ENCODE data around the gene ANKRD45. TPM values are rescaled to one million over a fixed set of nuclear protein-coding genes. Genes with fewer than 3 reads are reported as not detected.
"Not testable (repeated sequence)": the region's sequence is repeated elsewhere in the genome, so short reads cannot be mapped to it uniquely, and the experiment has no call there.

ANKRD45 gene
- total and polyA plus RNA-seq, 2 experiments from 2014 or later = 0.16 TPM; not detected in 1

- H3K9me3 ChIP-seq (ENCODE audit: low read depth) = no peaks in the 10 kb centered on the region
- no peaks in the 10 kb centered on the region for H4K20me1 ChIP-seq (ENCODE audit: insufficient read depth)
- no peak for DNase-seq
- no peaks in the 10 kb centered on the region for H3K4me1 ChIP-seq (ENCODE audit: insufficient read depth)
- no peak overlapping the region for H3K4me2 ChIP-seq (ENCODE audit: unreplicated experiment)
- H3K9me2 ChIP-seq (ENCODE audit: insufficient read depth) = no peaks in the 10 kb centered on the region
- H3F3A ChIP-seq (ENCODE audit: insufficient read depth) = no peaks in the 10 kb centered on the region
- in situ Hi-C loops (cut with MboI) = no loop called here
- H3K79me2 ChIP-seq (ENCODE audit: insufficient read depth) = no peaks in the 10 kb centered on the region
- no peaks in the 10 kb centered on the region for H3K36me3 ChIP-seq (ENCODE audit: low read depth)
- TF ChIP-seq EZH2 (IDR thresholded peaks at IDR 0.05; ENCODE audit: insufficient read depth, poor library complexity, severe bottlenecking) (no peak), EZH2phosphoT487 (IDR thresholded peaks at IDR 0.05; ENCODE audit: insufficient read depth, low read depth) (no peak)
- no peak overlapping the region for H3K9ac ChIP-seq
- no peaks in the 10 kb centered on the region for H3K27me3 ChIP-seq (replicated peaks; ENCODE audit: insufficient read depth)
- no peak overlapping the region for H3K4me3 ChIP-seq
- no peak overlapping the region for H2AFZ ChIP-seq
- H3K27ac ChIP-seq = no peak overlapping the region
Observed at GRCh38 chr1:173627269-173627668, 42.4 kb downstream of the ANKRD45 start.

DNA sequence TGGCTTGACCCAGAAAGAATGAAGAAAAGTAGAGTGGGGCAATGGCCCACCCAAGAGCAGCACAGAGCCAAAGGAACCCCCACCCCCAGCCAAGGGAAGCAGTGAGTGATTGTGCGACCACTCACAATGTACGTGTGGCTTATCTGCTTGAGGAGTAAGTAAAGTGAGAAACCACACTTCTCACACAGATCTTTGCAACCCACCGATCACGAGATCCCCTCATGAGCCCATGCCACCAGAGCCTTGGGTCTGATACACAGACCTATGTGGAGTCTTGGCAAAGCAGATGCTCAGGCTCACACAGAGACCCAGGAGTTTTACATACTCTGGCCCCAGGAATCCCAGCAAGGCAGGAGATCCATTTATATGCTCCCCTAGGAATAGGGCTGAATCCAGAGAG is 52.8 kb downstream of the ANKRD45 start:
- in situ Hi-C loops (cut with MboI) = no loop called here

GRCh38 chr1:173613086-173613485 is 56.6 kb downstream of the ANKRD45 start:
- DNase-seq; H3F3A ChIP-seq (ENCODE audit: insufficient read depth); H3K36me3 ChIP-seq (ENCODE audit: low read depth); H4K20me1 ChIP-seq (ENCODE audit: insufficient read depth); H3K9me2 ChIP-seq (ENCODE audit: insufficient read depth); H2AFZ ChIP-seq; in situ Hi-C loops (cut with MboI); H3K4me2 ChIP-seq (ENCODE audit: unreplicated experiment); H3K9me3 ChIP-seq (ENCODE audit: low read depth); H3K4me1 ChIP-seq (ENCODE audit: insufficient read depth); H3K4me3 ChIP-seq; H3K27ac ChIP-seq; H3K79me2 ChIP-seq (ENCODE audit: insufficient read depth); H3K27me3 ChIP-seq (replicated peaks; ENCODE audit: insufficient read depth); H3K9ac ChIP-seq: not testable (repeated sequence)
- 87% methylated on average over 32 of the region's 32 CpGs; no CpG with 5 or more reads in 1 of the 2 experiments for WGBS, 2 experiments (ENCODE audit: low coverage in 1 of 2, low lambda C conversion rate in 2 of 2, missing lambda C conversion rate in 2 of 2)

More for the DNA sequence above, 52.8 kb downstream of the ANKRD45 start:
- DNase-seq = no peak
- peaks cover 4% of the 10 kb centered on the region for H3K9me3 ChIP-seq (ENCODE audit: low read depth)
- whole genome bisulfite sequencing, 2 experiments (ENCODE audit: low coverage in 1 of 2, low lambda C conversion rate in 2 of 2, missing lambda C conversion rate in 2 of 2) = 56 to 62% methylated on average over 4 of the region's 4 CpGs
- no peak overlapping the region for H3K9ac ChIP-seq
- no peak overlapping the region for H3K4me3 ChIP-seq
- H3K27me3 ChIP-seq (replicated peaks; ENCODE audit: insufficient read depth) = no peaks in the 10 kb centered on the region
- H3F3A ChIP-seq (ENCODE audit: insufficient read depth) = no peaks in the 10 kb centered on the region
- H3K4me2 ChIP-seq (ENCODE audit: unreplicated experiment) = no peak overlapping the region
- TF ChIP-seq EZH2 (IDR thresholded peaks at IDR 0.05; ENCODE audit: insufficient read depth, poor library complexity, severe bottlenecking) (no peak), EZH2phosphoT487 (IDR thresholded peaks at IDR 0.05; ENCODE audit: insufficient read depth, low read depth) (no peak)
- no peak overlapping the region for H2AFZ ChIP-seq
- no peaks in the 10 kb centered on the region for H3K79me2 ChIP-seq (ENCODE audit: insufficient read depth)
- no peak overlapping the region for H3K27ac ChIP-seq
- no peaks in the 10 kb centered on the region for H4K20me1 ChIP-seq (ENCODE audit: insufficient read depth)
- H3K36me3 ChIP-seq (ENCODE audit: low read depth) = no peaks in the 10 kb centered on the region
- H3K9me2 ChIP-seq (ENCODE audit: insufficient read depth) = no peaks in the 10 kb centered on the region
- H3K4me1 ChIP-seq (ENCODE audit: insufficient read depth) = no peaks in the 10 kb centered on the region

- no peaks in the 10 kb centered on the region for H3F3A ChIP-seq (ENCODE audit: insufficient read depth)
- no peak overlapping the region for H3K4me3 ChIP-seq
- H3K27ac ChIP-seq = no peak overlapping the region
- TF ChIP-seq EZH2phosphoT487 (IDR thresholded peaks at IDR 0.05; ENCODE audit: insufficient read depth, low read depth) (no peak), EZH2 (IDR thresholded peaks at IDR 0.05; ENCODE audit: insufficient read depth, poor library complexity, severe bottlenecking) (no peak)
- no peaks in the 10 kb centered on the region for H3K9me2 ChIP-seq (ENCODE audit: insufficient read depth)
- no peak overlapping the region for H3K4me2 ChIP-seq (ENCODE audit: unreplicated experiment)
- no peaks in the 10 kb centered on the region for H3K79me2 ChIP-seq (ENCODE audit: insufficient read depth)
- no peaks in the 10 kb centered on the region for H4K20me1 ChIP-seq (ENCODE audit: insufficient read depth)
- WGBS, 2 experiments (ENCODE audit: low coverage in 1 of 2, low lambda C conversion rate in 2 of 2, missing lambda C conversion rate in 2 of 2) = 53 to 56% methylated on average over 4 of the region's 4 CpGs
- H3K9me3 ChIP-seq (ENCODE audit: low read depth) = no peaks in the 10 kb centered on the region
- in situ Hi-C loops (cut with MboI) = no loop called here
- DNase-seq = no peak
- H3K4me1 ChIP-seq (ENCODE audit: insufficient read depth) = no peaks in the 10 kb centered on the region
- no peaks in the 10 kb centered on the region for H3K36me3 ChIP-seq (ENCODE audit: low read depth)
- H3K27me3 ChIP-seq (replicated peaks; ENCODE audit: insufficient read depth) = no peaks in the 10 kb centered on the region; the same call in 1 of the 2 replicates
- no peak overlapping the region for H3K9ac ChIP-seq
- no peak overlapping the region for H2AFZ ChIP-seq
Observed at GRCh38 chr1:173608503-173609216, 61.0 kb downstream of the ANKRD45 start.

Measured in GM23248 (cell line).